ENCODE results near the gene COMMD1.
"Not testable (repeated sequence)": the region's sequence is repeated elsewhere in the genome, so short reads cannot be mapped to it uniquely, and the experiment has no call there.

COMMD1 gene

GRCh38 chr2:62007555-62007954 lies 102.1 kb downstream of the COMMD1 start:
- DNase-seq, result no peak
- H3K9me3 Mint-ChIP-seq, result peaks cover 1% of the 10 kb centered on the region
- H3K36me3 Mint-ChIP-seq (ENCODE audit: low read depth), result peaks cover 20% of the 10 kb centered on the region
- H3K27ac Mint-ChIP-seq, result no peak overlapping the region
- no peaks in the 10 kb centered on the region for H3K27me3 Mint-ChIP-seq
- no peak overlapping the region for H3K4me3 Mint-ChIP-seq
- no peaks in the 10 kb centered on the region for H3K4me1 Mint-ChIP-seq (ENCODE audit: low read depth)

- H3K27ac Mint-ChIP-seq, result no peak overlapping the region
These were observed 105.3 kb downstream of the COMMD1 start for GRCh38 chr2:62010632-62011256.

GRCh38 chr2:62013641-62014040 lies 108.2 kb downstream of the COMMD1 start:
- no peak overlapping the region for H3K27ac Mint-ChIP-seq
- H3K4me1 Mint-ChIP-seq (ENCODE audit: low read depth), result no peaks in the 10 kb centered on the region
- peaks cover 20% of the 10 kb centered on the region for H3K36me3 Mint-ChIP-seq (ENCODE audit: low read depth)
- no peak for DNase-seq
- no peaks in the 10 kb centered on the region for H3K9me3 Mint-ChIP-seq
- no peak overlapping the region for H3K4me3 Mint-ChIP-seq
- H3K27me3 Mint-ChIP-seq, result no peaks in the 10 kb centered on the region

More at GRCh38 chr2:62010632-62011256, 105.3 kb downstream of the COMMD1 start:
- peaks cover 14% of the 10 kb centered on the region for H3K36me3 Mint-ChIP-seq (ENCODE audit: low read depth)
- H3K27me3 Mint-ChIP-seq, result no peaks in the 10 kb centered on the region
- no peaks in the 10 kb centered on the region for H3K9me3 Mint-ChIP-seq
- no peak for DNase-seq
- no peaks in the 10 kb centered on the region for H3K4me1 Mint-ChIP-seq (ENCODE audit: low read depth)
- H3K4me3 Mint-ChIP-seq, result no peak overlapping the region

GRCh38 chr2:62014102-62014501 lies 108.6 kb downstream of the COMMD1 start:
- no peaks in the 10 kb centered on the region for H3K9me3 Mint-ChIP-seq
- no peak overlapping the region for H3K27ac Mint-ChIP-seq
- H3K36me3 Mint-ChIP-seq (ENCODE audit: low read depth), result peaks cover 21% of the 10 kb centered on the region
- H3K4me3 Mint-ChIP-seq, result no peak overlapping the region
- DNase-seq, result no peak
- H3K27me3 Mint-ChIP-seq, result no peaks in the 10 kb centered on the region
- H3K4me1 Mint-ChIP-seq (ENCODE audit: low read depth), result no peaks in the 10 kb centered on the region

- no peaks in the 10 kb centered on the region for H3K27me3 Mint-ChIP-seq
- no peak for DNase-seq
- no peaks in the 10 kb centered on the region for H3K4me1 Mint-ChIP-seq (ENCODE audit: low read depth)
- H3K36me3 Mint-ChIP-seq (ENCODE audit: low read depth), result peaks cover 32% of the 10 kb centered on the region
- H3K9me3 Mint-ChIP-seq, result no peaks in the 10 kb centered on the region
- H3K4me3 Mint-ChIP-seq, result no peak overlapping the region
- no peak overlapping the region for H3K27ac Mint-ChIP-seq
These were observed 111.5 kb downstream of the COMMD1 start for GRCh38 chr2:62016957-62017356.

- Mint-ChIP-seq H3K27me3 (no peaks in the 10 kb centered on the region), H3K36me3 (ENCODE audit: low read depth) (peaks cover 2% of the 10 kb centered on the region), H3K4me3 (no peak overlapping the region), H3K9me3 (peaks cover 2% of the 10 kb centered on the region), H3K4me1 (ENCODE audit: low read depth) (peaks cover 6% of the 10 kb centered on the region), H3K27ac (no peak overlapping the region)
- no peak for DNase-seq
These were observed 124.4 kb downstream of the COMMD1 start for GRCh38 chr2:62029910-62030309.

- Mint-ChIP-seq H3K27me3 (no peaks in the 10 kb centered on the region), H3K27ac (no peak overlapping the region), H3K4me1 (ENCODE audit: low read depth) (peaks cover 6% of the 10 kb centered on the region), H3K4me3 (no peak overlapping the region), H3K36me3 (ENCODE audit: low read depth) (peaks cover under 1% of the 10 kb centered on the region), H3K9me3 (peaks cover under 1% of the 10 kb centered on the region)
- DNase-seq, result no peak
These were observed 125.4 kb downstream of the COMMD1 start for GRCh38 chr2:62030902-62031301.

- H3K27me3 Mint-ChIP-seq, result no peaks in the 10 kb centered on the region
- H3K4me3 Mint-ChIP-seq, result no peak overlapping the region
- no peaks in the 10 kb centered on the region for H3K36me3 Mint-ChIP-seq (ENCODE audit: low read depth)
- H3K4me1 Mint-ChIP-seq (ENCODE audit: low read depth), result peaks cover 5% of the 10 kb centered on the region
- no peaks in the 10 kb centered on the region for H3K9me3 Mint-ChIP-seq
- H3K27ac Mint-ChIP-seq, result no peak overlapping the region
- DNase-seq, result no peak
These were observed 126.6 kb downstream of the COMMD1 start for GRCh38 chr2:62032096-62032495.

GRCh38 chr2:62034715-62035114 lies 129.2 kb downstream of the COMMD1 start:
- no peaks in the 10 kb centered on the region for H3K9me3 Mint-ChIP-seq
- no peak for DNase-seq

GRCh38 chr2:62036229-62036628 lies 130.8 kb downstream of the COMMD1 start:
- Mint-ChIP-seq H3K27me3 (no peaks in the 10 kb centered on the region), H3K9me3 (no peaks in the 10 kb centered on the region), H3K4me1 (ENCODE audit: low read depth) (peaks cover 23% of the 10 kb centered on the region), H3K36me3 (ENCODE audit: low read depth) (peaks cover under 1% of the 10 kb centered on the region), H3K27ac (no peak overlapping the region), H3K4me3 (no peak overlapping the region)
- DNase-seq, result no peak

More at GRCh38 chr2:62034715-62035114, 129.2 kb downstream of the COMMD1 start:
- H3K4me3 Mint-ChIP-seq, result no peak overlapping the region
- H3K4me1 Mint-ChIP-seq (ENCODE audit: low read depth), result peaks cover 16% of the 10 kb centered on the region
- no peaks in the 10 kb centered on the region for H3K36me3 Mint-ChIP-seq (ENCODE audit: low read depth)
- no peaks in the 10 kb centered on the region for H3K27me3 Mint-ChIP-seq
- no peak overlapping the region for H3K27ac Mint-ChIP-seq

GRCh38 chr2:62036761-62037250 lies 131.3 kb downstream of the COMMD1 start:
- Mint-ChIP-seq H3K4me1 (ENCODE audit: low read depth) (peaks cover 28% of the 10 kb centered on the region), H3K27ac (no peak overlapping the region), H3K4me3 (no peak overlapping the region), H3K36me3 (ENCODE audit: low read depth) (peaks cover 6% of the 10 kb centered on the region), H3K27me3 (no peaks in the 10 kb centered on the region), H3K9me3 (peaks cover 3% of the 10 kb centered on the region)
- no peak for DNase-seq

GRCh38 chr2:62038975-62039771 lies 133.7 kb downstream of the COMMD1 start:
- Mint-ChIP-seq H3K36me3 (ENCODE audit: low read depth) (peaks cover 15% of the 10 kb centered on the region), H3K27me3 (no peaks in the 10 kb centered on the region), H3K9me3 (peaks cover 3% of the 10 kb centered on the region), H3K27ac (peak overlapping the region; percentile 85), H3K4me1 (ENCODE audit: low read depth) (peaks cover 24% of the 10 kb centered on the region), H3K4me3 (no peak overlapping the region)
- DNase-seq, result no peak

- no peaks in the 10 kb centered on the region for H3K27me3 Mint-ChIP-seq
- no peak for DNase-seq
- no peak overlapping the region for H3K27ac Mint-ChIP-seq
- H3K4me1 Mint-ChIP-seq (ENCODE audit: low read depth), result peaks cover 24% of the 10 kb centered on the region
- peaks cover 24% of the 10 kb centered on the region for H3K36me3 Mint-ChIP-seq (ENCODE audit: low read depth)
- H3K9me3 Mint-ChIP-seq, result peaks cover 7% of the 10 kb centered on the region
- no peak overlapping the region for H3K4me3 Mint-ChIP-seq
These were observed 135.5 kb downstream of the COMMD1 start for GRCh38 chr2:62040926-62041325.

- H3K36me3 Mint-ChIP-seq (ENCODE audit: low read depth), result peaks cover 24% of the 10 kb centered on the region
- H3K27me3 Mint-ChIP-seq, H3K4me3 Mint-ChIP-seq, DNase-seq, H3K9me3 Mint-ChIP-seq, H3K27ac Mint-ChIP-seq: not testable (repeated sequence)
- peaks cover 24% of the 10 kb centered on the region for H3K4me1 Mint-ChIP-seq (ENCODE audit: low read depth)
These were observed 136.4 kb downstream of the COMMD1 start for GRCh38 chr2:62041701-62042385.
